NK-92 (cell line): ENCODE data around the gene COG2.
"Not testable (repeated sequence)": the region's sequence is repeated elsewhere in the genome, so short reads cannot be mapped to it uniquely, and the experiment has no call there.

Source experiments
- DNase-seq: peaks from one replicate; lab custom pipeline; 2025; ENCODE audit not compliant: unreplicated experiment; lab: John Stamatoyannopoulos, UW

COG2 gene

GRCh38 chr1:230626232-230626631, 16.0 kb upstream of the COG2 start:
- no peak for DNase-seq

- no peak for DNase-seq
Measured at GRCh38 chr1:230627767-230628166, 14.5 kb upstream of the COG2 start.

GRCh38 chr1:230629511-230629910, 12.8 kb upstream of the COG2 start:
- DNase-seq, result no peak

GRCh38 chr1:230631477-230631876, 10.8 kb upstream of the COG2 start:
- DNase-seq, result no peak

GRCh38 chr1:230632273-230632873, 9.9 kb upstream of the COG2 start:
- no peak for DNase-seq

GRCh38 chr1:230633469-230633868, 8.8 kb upstream of the COG2 start:
- no peak for DNase-seq

- DNase-seq, result no peak
Measured at GRCh38 chr1:230634384-230634783, 7.9 kb upstream of the COG2 start.

- no peak for DNase-seq
Measured at GRCh38 chr1:230636575-230637148, 5.6 kb upstream of the COG2 start.

GRCh38 chr1:230639714-230640209, 2.5 kb upstream of the COG2 start:
- DNase-seq, result no peak

- DNase-seq, result no peak
Measured at GRCh38 chr1:230641346-230641745, 935 bp upstream of the COG2 start.

GRCh38 chr1:230641900-230642262, 400 bp upstream of the COG2 start:
- DNase-seq, result no peak

- no peak for DNase-seq
Measured at GRCh38 chr1:230643908-230644307, 1.6 kb downstream of the COG2 start.

- no peak for DNase-seq
Measured at GRCh38 chr1:230646710-230647302, 4.5 kb downstream of the COG2 start.

GRCh38 chr1:230647321-230647720, 5.0 kb downstream of the COG2 start:
- no peak for DNase-seq

- DNase-seq, result no peak
Measured at GRCh38 chr1:230648114-230648513, 5.8 kb downstream of the COG2 start.

- DNase-seq, result no peak
Measured at GRCh38 chr1:230650300-230650699, 8.0 kb downstream of the COG2 start.

- DNase-seq, result no peak
Measured at GRCh38 chr1:230651235-230651634, 9.0 kb downstream of the COG2 start.

- not testable (repeated sequence) for DNase-seq
Measured at GRCh38 chr1:230656719-230657118, 14.4 kb downstream of the COG2 start.

GRCh38 chr1:230658103-230658502, 15.8 kb downstream of the COG2 start:
- DNase-seq, result not testable (repeated sequence)

- no peak for DNase-seq
Measured at GRCh38 chr1:230658691-230659090, 16.4 kb downstream of the COG2 start.

GRCh38 chr1:230661976-230662375, 19.7 kb downstream of the COG2 start:
- DNase-seq, result no peak

- no peak for DNase-seq
Measured at GRCh38 chr1:230668227-230668626, 25.9 kb downstream of the COG2 start.

- DNase-seq, result no peak
Measured at GRCh38 chr1:230669543-230669942, 27.3 kb downstream of the COG2 start.
